ENCODE data around the gene AGO3.

AGO3 gene

DNA sequence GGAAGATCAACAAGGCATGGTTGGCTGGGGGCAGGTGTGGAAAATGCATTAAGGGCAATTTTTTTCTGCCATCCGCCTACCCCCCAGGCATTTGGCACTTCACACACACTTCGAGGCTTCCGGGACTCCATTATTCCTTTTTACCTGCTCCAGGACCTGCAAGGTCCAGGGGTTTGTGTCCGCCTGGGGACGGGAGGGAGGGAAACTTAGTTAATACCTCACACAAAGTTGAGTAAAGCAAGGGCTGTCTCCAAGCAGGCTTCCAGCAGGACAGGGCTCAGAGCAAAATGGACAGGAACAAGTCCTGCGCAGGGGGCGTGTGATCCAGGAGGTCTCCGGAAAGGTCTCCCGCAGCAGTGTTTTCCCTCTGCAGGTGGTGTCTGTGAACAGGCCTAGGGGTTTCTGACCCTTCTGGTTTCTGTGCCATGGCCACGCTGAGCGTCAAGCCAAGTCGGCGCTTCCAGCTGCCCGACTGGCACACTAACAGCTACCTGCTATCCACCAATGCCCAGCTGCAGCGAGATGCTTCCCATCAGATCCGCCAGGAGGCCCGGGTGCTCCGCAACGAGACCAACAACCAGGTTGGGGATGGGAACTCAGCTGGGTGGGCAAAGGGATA lies 153.7 kb downstream of the AGO3 start:
- DNase-seq: no peak

DNA sequence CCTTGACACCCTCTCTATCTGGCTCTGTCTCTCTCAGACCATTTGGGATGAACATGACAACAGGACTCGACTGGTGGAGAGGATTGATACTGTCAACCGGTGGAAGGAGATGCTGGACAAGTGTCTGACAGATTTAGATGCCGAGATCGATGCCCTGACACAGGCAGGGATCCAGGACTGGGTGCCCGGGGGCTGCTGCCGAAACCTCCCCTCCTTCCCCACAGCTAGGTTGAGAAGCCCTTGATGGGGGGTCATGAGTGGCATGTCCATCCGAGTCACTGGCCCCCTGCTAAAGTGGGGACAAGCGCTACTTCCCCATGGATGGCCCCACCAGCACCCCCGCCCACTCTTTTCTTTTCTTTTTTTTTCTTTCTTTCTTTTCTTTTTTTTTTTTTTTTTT lies 154.2 kb downstream of the AGO3 start:
- DNase-seq: no peak

DNA sequence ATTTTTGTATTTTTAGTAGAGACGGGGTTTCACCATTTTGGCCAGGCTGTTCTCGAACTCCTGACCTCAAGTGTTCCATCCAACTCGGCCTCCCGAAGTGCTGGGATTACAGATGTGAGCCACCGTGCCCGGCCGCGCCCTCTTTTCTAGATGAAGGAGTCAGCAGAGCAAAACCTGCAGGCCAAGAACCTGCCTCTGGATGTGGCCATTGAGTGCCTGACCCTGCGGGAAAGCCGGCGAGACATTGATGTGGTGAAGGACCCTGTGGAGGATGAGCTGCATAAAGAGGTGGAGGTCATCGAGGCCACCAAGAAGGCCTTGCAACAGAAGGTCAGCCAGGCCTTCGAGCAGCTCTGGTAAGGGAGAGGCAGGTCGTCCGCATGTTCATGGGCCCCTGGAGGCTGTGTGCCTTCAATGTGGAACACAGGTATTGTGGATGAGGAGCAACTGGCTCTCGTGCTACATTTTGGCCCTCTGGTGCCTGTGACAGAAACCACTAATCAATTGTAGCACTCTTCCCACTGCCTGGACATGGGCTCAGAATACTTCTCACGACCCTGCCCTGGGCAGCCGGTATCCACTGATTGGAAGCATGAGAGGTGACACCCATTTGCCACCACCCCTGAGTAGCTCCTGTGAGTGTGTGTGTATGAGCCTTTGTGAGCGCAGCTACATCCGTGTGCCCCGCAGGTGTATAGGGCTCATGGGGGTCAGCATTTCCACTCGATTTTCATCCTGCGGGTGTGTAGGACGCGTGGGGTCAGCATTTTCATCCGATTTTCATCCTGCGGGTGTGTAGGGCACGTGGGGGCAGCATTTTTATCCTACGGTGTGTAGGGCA lies 155.0 kb downstream of the AGO3 start:
- no peak for DNase-seq

DNA sequence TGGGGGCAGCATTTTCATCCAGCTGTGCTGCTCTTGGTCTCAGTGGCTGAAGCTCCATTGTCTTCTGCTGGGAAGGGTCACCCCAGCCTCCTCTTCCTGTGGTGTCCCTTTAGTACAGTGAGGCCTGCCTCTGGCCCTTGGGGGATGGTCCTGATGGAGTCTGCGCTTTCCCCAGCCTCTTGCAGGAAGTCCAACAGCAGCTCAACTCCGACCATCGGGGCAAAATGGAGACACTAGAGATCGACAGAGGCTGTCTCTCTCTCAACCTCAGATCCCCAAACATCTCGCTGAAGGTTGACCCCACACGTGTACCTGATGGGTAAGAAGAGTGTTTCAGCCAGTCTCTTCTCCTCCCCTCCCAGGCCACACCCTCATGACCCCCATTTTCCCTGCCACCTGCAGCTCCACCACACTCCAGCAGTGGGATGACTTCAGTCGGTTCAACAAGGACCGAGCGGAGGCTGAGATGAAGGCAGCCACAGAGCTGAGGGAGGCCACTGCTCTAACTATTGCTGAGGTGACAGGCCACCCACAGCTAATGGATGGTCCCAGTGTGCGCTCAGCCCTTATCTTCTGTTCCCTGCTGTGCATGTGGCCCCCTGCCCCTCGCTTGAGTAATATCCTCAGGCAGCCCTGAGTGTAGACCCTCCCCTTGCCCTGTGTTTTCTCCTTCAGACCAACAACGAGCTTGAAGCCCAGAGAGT lies 155.8 kb downstream of the AGO3 start:
- DNase-seq: no peak

DNA sequence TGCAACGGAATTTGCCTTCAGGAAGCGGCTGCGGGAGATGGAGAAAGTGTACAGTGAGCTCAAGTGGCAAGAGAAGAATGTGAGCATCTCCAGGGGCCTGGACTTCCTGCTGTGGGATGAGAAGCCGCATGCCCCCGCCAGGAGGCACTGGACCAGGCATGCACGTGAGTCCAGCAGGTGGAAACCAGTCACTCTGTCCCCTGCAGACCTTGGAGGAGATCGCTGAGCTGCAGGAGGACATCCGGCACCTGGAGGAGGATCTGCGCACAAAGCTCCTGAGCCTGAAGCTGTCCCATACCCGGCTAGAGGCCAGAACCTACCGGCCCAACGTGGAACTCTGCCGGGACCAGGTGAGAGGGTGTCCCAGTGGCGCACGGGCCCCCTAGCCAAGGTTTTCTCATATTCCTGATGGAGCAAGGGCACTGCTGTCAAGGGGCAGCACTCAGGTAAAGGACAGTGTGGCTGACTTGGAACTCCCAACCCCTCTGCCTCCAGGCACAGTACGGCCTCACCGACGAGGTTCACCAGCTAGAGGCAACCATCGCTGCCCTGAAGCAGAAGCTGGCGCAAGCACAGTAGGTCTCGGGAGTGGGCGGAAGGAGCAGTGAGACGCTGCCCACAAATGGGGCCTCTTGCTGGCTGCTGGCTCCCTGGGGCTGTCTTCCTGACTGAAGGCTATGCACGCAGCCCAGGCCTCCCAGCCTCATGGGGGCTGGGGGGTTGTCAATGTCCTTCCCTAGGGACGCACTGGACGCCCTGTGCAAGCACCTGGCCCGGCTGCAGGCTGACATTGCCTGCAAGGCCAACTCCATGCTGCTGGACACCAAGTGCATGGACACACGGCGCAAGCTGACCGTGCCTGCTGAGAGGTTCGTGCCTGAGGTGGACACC lies 156.6 kb downstream of the AGO3 start:
- DNase-seq: no peak

DNA sequence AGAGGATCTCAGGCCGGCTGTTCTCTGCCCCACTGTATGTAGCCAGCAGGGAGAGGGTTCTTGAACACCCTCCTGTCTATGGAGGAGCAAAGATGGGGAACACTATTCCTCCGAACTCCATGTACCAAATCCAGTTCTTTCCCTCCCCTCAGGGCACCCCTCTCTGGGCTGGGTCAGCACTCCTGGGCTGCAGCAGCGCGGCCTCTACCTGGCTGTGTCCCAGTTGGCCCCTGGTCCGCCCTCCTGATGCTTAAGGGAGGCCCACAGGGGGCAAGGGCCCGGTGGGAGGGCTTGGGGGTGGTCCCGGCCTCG lies 157.3 kb downstream of the AGO3 start:
- DNase-seq: no peak

DNA sequence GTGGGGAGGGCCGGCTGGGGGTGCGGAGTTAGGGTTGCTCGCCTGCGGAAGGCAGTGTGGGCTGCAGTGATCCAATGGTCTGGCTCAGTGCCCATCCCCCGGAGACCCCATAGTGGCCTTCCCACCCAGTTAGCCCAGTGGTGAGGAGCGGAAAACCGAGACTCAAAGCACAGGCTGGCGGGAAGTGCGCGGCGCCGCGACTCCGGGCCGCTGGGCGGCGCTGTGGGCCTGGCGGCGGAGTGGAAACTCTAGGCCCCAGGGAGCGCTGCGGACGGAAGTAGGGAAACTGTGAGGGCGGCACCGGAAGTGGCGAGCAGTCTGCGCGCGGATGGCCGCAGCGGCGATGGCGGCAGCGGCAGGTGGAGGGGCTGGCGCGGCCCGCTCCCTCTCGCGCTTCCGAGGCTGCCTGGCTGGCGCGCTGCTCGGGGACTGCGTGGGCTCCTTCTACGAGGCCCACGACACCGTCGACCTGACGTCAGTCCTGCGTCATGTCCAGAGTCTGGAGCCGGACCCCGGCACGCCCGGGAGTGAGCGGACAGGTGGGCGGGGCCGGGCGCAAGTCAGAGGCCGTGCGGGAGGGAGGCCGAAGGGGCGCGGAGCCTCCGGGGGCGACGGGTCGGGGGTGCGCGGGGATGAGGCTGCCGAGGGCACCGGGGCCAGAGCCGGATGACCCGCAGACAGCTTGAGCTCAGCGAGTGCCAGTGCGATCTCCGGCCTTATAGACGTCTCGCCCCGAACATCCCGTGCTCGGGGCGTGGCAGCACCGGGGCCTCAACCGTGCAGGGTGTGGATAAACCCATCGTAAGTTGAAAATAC lies 157.9 kb downstream of the AGO3 start, which contains the start of gene ADPRS:
Gene ADPRS, plus strand, starts transcription at position 316 of the 816 bp plus-strand sequence. Its CDS starts 13 bp downstream, at position 329.
- DNase-seq: peak; percentile 91

DNA sequence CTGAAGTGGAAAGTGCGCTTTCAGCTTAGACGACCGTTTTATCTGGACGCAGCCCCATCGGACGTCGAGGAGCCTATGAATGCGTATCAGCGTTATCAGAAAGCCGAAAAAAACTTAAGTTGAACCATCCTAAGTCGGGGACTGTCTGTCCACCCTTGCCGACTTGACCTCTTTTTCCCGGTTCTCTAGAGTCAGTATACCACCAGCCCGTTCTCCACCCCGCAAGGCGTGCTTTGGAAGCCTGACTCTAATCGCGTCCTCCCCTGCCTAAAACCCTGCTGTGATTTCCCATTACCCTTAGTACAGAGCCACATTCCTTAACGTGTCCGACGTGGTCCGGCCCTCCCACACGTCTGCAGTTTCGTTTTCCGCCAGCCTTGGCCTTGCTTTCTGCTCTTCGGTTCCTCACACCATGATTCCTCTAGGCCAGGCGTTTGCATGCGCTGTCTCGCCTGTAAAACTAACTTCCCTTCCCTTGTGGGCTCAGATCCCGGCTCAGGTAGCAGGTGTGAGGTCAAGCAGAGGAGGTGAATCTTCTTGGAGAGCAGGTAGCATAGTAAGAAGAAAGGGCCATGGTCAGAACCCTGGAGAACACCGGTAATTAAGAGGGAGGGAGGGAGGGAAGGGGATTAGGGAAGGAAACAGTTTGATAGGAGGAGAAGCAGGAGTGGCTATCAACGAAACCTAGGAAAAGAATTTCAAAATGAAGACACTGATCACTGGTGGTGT lies 158.7 kb downstream of the AGO3 start:
- no peak for DNase-seq

DNA sequence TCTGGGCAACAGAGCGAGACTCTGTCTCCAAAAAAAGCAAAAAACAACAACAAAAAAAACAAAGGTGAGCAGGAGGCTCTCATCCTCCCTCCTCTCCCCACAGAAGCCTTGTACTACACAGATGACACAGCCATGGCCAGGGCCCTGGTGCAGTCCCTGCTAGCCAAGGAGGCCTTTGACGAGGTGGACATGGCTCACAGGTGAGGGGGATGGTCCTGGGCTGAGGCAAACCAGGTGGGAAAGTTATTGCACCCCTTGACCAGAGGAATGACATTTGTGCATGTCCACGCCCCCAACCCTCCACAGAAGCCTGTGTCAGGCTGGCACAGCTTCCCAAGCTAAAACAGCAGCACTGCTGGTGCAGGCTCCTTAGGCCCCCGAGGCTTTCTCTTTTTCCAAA lies 160.2 kb downstream of the AGO3 start:
- no peak for DNase-seq

DNA sequence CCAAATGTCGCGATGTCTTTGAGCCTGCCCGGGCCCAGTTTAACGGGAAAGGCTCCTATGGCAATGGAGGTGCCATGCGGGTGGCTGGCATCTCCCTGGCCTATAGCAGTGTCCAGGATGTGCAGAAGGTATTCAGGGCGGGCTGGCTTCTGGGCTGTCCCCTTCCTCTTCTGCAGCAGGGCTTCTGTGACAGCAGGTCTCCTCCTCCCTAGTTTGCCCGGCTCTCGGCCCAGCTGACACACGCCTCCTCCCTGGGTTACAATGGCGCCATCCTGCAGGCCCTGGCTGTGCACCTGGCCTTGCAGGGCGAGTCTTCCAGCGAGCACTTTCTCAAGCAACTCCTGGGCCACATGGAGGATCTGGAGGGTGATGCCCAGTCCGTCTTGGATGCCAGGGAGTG lies 160.8 kb downstream of the AGO3 start:
- DNase-seq: no peak

DNA sequence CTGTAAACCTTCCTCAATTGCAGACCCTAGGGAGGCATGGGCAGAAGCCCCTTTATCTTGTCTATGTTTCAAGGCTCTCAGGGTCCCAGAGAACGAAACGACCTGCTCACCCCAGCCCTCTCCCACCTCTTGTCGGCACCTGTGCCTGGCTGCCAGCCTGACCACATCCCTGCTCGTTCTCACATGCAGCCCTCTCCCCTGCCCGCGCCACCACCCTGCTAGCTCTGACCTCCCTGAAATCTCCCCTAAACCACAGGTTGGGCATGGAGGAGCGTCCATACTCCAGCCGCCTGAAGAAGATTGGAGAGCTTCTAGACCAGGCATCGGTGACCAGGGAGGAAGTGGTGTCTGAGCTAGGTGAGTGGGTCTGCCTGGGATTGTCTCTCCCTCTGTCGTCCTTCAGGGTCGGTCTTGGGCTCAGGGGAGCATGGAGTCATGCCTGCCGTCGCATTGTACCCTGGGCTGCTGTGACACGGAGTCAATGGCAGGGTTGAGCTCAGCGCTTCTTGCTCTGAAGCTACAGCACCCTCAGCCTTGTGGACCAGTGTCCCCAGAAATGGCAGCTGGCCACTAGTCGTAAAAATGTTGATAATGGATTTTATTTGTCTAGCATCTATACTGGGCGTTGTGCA lies 161.4 kb downstream of the AGO3 start:
- DNase-seq: no peak

DNA sequence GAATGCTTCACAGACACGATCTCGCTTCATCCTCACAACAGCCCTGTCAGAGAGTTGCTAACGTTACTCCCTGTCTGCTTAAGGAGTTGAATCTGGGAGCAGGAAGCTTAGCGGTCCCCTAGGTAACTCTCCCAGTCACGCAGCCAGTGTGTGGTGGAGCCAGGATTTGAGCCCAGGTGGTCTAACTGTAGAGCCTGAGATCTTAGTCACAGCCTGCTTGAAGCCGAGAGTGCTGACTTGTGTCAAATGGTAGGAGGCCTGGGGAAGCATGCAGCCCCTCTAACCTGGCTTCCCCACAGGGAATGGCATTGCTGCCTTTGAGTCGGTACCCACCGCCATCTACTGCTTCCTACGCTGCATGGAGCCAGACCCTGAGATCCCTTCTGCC lies 161.9 kb downstream of the AGO3 start:
- DNase-seq: no peak

DNA sequence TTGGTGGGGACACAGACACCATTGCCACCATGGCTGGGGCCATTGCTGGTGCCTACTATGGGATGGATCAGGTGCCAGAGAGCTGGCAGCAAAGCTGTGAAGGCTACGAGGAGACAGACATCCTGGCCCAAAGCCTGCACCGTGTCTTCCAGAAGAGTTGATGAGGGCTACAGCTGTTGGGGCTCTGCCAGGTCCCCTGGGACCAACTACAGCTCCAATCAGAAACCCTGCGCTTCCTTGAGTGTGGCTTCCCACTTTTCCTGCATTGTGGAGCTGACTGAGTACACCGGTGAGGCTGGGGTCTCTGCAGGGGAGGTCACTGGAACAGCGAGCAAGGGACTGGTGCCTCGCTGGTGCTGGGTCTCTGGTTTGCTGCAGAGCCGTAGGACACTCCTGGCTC lies 162.3 kb downstream of the AGO3 start:
- DNase-seq: no peak

DNA sequence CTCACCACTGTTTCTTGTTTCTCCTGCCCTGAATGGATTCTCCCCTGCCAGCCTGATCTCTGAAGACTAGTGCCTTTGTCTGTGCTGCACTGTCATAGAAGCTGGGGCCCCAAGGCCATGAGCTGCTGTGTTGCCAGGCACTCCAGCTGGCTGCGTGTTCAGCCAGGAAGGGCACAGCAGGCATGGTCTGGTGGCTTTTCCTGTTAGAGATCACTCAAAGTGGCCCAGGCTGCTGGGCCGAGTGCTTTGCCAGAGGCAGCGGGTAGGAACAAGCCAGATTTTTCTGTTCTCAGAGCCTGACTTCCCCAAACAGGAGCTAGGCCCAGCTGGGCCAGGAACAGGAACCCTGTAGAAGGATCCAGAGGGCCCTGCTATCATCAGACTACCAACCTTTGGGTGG lies 163.0 kb downstream of the AGO3 start:
- no peak for DNase-seq

DNA sequence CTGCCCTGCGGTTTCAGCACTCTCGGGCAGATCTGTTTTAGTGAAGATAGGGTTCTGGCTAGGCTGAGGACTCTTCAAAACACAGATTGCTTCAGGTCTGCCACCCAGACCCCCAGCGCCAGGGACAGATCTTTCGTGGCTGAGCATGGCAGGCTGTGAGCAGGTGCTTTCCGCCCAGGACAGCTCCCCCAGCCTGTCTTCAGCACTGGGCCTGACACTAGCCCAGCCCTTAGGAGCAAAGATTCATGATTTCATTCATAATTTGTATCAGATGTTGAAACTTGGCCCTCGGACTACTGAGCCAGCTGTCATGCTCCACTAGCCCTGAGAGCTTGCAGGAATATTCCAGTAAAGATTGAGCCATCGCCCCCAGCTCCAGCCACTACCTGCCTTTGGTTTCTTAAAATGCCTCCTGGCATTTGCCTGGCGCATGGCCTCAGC lies 163.7 kb downstream of the AGO3 start:
- DNase-seq: no peak

DNA sequence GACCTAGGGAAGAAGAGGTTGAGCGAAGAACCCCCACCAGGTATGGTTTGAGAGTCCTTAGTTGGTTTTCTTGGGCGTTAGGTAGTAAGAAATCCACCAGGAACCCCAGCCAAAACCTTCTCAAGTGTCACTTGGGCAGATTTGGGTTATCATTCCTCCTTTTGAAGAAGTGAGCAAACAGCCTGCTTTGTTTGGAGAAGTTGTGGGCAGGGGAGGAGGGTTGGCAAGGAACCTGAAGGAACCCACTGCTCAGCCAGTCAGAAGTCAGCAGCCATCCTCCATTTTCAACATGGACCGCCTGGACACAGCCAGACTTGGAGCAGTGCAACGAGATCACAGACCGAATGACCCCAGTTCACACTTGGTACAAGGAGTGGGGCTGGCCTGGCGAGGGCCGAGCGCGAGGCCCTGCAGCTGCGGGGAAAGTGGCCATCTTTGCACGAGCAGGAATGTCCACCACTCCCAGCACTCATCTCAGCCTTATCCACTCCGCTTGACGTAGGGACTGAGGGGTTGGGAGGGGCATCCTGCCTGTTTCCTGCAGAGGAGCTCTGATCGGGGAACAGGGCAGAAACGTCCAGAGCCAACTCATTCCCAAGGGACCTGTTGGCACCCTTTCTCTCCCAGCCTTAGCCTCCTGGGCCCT lies 165.0 kb downstream of the AGO3 start:
- DNase-seq: no peak

DNA sequence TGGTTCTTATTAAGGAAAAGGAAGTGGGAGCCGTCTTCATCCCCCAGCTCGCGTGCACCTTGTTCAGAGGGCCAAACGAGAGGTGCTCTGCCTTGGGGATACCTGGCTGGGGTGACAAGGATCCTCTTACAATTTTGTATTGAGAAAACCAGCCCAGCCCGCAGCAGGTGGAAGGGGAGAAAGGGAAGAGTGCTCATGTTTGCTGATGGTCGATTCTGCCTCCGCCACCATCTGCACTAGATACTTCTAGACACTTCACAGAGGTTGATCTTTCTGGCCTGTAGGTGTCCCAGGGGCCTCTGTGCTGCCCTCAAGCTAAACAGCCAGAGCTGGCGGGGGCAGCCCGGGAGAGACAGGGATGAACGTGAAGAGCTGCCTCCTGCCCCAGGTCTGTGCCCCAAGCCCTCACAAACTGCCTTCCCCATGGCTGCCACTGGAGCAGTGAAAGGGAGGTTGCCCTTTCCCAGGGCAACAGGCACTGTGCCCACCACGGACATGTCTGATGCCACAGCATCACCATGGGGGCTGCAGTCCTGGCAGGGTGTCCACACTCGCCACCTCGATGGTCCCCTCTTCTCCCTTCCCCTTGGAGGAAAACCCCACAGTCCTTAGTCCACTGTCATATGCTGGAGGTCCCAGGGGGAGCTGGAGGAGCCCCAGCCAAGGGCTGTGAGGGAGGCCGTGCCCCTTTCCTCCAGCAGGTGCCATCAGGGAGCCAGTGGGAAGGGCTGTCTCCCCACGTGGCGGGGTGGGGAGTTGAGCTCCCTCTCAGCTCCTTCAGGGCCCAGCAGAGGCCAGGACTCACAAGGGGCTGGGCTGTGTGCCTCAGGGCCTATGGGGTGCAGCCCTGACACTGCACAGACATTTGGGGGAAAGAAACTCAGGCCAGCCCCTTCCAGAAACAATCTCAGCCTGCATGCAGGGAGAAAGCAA lies 165.9 kb downstream of the AGO3 start:
- no peak for DNase-seq

DNA sequence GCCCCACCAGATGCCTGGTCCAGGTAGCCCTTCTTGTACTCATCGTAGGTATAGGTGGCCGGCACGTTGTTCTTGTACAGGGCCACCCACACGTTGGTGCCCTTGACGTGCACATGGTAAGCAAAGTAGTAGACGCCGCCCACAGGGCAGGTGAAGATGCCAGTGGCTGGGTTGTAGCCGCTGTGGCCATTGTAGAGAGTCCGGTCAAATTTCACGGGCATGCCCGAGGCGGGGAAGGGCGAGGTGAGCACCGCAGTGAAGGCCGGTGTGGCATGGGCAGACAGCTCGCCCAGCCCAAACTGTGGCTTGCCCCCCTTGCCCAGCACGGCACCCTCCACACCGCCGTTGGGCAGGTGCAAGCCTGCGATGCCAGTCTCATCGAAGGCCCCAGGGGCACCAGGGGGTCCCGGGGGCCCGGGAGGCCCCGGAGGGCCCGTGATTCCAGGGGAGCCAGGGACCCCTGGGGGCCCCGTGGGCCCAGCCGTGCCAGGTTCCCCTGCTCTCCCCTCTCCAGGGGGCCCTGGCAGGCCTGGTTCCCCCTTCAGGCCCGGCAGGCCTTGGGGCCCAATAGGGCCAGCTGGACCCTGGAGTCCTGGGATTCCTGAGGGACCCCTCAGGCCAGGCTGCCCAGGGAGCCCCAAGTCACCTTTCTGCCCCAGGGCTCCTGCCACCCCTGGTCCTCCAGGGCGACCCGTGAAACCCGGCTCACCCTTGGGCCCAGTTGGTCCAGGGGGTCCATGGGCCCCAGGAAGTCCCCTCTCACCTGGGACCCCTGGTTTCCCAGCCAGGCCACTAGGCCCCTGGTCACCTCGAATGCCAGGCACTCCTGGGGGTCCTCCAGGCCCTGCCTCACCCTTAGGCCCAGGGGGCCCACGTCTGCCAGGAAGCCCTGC lies 167.0 kb downstream of the AGO3 start:
- no peak for DNase-seq

All from CD4-positive, alpha-beta T cell treated with Interleukin-6 for 4 hours (primary cell).